Common myeloid progenitor, CD34-positive (primary cell): Measurements from ENCODE around the gene CLEC16A.
A peak's percentile ranks its signal among the peaks of the same experiment; 100 is the strongest.

Experiments
- CTCF ChIA-PET: fragments of 350-600 bp; sonication (Branson Sonifier 250); formaldehyde crosslinking; loops from one replicate; lab custom pipeline; 2021; ENCODE audit warnings: antibody characterized with exemption; lab: Charles Lee
- POLR2A ChIA-PET: fragments of 350-600 bp; sonication (Branson Sonifier 250); formaldehyde crosslinking; loops from one replicate; lab custom pipeline; 2021; ENCODE audit warnings: antibody characterized with exemption; lab: Charles Lee
- DNase-seq, 3 donors: peaks; one replicate each; pipeline versions ENCODE4 v3.0.0 to v3.0.0-alpha.2; 2013
- H3K27ac ChIP-seq, 2 experiments: 1 replicate in 1 of 2; 2 replicates in 1 of 2; pipeline ENCODE4 v1.7.0; 2013; ENCODE audit warnings: inconsistent platforms in 2 of 2, low read length in 2 of 2, mild to moderate bottlenecking in 2 of 2, low read depth in 1 of 2, moderate library complexity in 1 of 2; ENCODE audit not compliant: severe bottlenecking in 2 of 2, insufficient read depth in 1 of 2, poor library complexity in 1 of 2
- H3K27me3 ChIP-seq, 5 experiments: replicated peaks in 2 of 5; 1 replicate in 3 of 5; 2 replicates in 2 of 5; pipeline versions ENCODE4 v1.6.1 to v1.7.0; 2013; ENCODE audit warnings: low read length in 4 of 5, mild to moderate bottlenecking in 2 of 5, moderate library complexity in 2 of 5, inconsistent platforms in 1 of 5; ENCODE audit not compliant: insufficient read depth in 5 of 5, control insufficient read depth in 4 of 5
- H3K36me3 ChIP-seq, 4 experiments: 1 replicate in 2 of 4; 2 replicates in 2 of 4; pipeline versions ENCODE4 v1.6.1 to v1.7.0; 2013; ENCODE audit warnings: low read length in 3 of 4, control low read depth in 1 of 4, mild to moderate bottlenecking in 1 of 4; ENCODE audit not compliant: control insufficient read depth in 4 of 4, insufficient read depth in 4 of 4
- H3K4me1 ChIP-seq, 4 experiments: 1 replicate in 3 of 4; 2 replicates in 1 of 4; pipeline versions ENCODE4 v1.6.1 to v1.7.1; 2013; ENCODE audit warnings: low read length in 3 of 4, mild to moderate bottlenecking in 3 of 4, control low read depth in 1 of 4, inconsistent platforms in 1 of 4, moderate library complexity in 1 of 4; ENCODE audit not compliant: control insufficient read depth in 4 of 4, insufficient read depth in 4 of 4; ENCODE audit errors: control extremely low read depth in 1 of 4
- H3K4me3 ChIP-seq, 7 experiments: 1 replicate in 4 of 7; 2 replicates in 3 of 7; pipeline versions ENCODE4 v1.5.1 to v1.7.0; 2013; ENCODE audit warnings: mild to moderate bottlenecking in 7 of 7, low read length in 6 of 7, moderate library complexity in 6 of 7, inconsistent platforms in 2 of 7, low read depth in 2 of 7, control low read depth in 1 of 7; ENCODE audit not compliant: insufficient read depth in 4 of 7, control insufficient read depth in 1 of 7; ENCODE audit errors: extremely low read depth in 1 of 7
- H3K9me3 ChIP-seq, 5 experiments: 1 replicate in 4 of 5; 2 replicates in 1 of 5; pipeline versions ENCODE4 v1.6.1 to v1.7.1; 2013; ENCODE audit warnings: low read length in 4 of 5, mild to moderate bottlenecking in 2 of 5, inconsistent platforms in 1 of 5, low read depth in 1 of 5, moderate library complexity in 1 of 5; ENCODE audit not compliant: control insufficient read depth in 4 of 5, insufficient read depth in 2 of 5; ENCODE audit errors: control extremely low read depth in 1 of 5
- WGBS: methylation state at CpG from one replicate; pipeline ENCODE4 v1.1.5; 2013; ENCODE audit not compliant: insufficient coverage; 5-methylcytosine and 5-hydroxymethylcytosine counted together

CLEC16A gene

DNA sequence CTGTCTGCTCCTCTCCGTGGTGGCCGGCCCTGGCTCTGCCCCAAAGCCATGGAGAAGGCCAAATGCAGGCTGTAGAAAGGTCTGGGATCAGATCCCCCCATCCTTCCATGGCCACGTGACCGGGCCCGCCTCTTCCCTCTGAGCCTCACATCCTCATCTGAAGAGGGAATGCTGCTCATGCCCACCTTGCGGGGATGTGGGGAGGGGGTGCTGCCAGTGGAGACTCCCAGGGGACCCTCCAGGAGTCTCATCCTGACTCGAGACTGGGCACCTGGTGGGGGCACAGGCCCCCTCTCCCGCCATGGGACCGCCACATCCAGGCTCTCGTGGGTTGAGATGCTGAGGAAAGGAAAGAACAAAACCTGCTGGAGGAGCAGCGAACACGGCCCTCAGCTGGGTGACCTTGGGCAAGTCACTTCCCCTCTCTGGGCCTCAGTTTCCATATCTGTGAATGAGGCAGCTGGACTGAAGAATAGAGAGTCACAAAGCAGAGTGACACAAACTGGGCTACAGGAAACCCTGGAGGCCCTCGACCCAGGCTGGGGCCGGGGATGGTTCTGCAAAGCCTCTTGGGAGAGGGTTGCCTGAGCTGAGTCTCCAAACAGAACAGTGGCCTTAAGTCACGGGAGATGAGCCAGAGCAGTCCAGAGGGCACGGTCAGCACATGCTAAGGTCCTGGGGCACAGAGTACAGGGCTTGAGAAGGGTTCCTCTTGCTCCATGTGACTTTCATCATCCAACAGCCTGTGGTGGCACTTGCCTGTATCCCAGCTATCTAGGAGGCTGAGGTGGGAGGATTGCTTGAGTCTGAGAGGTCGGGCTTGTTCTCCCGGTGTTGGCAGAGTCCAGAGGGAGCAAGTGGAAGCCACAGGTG lies 281.5 kb downstream of the CLEC16A start:
- Histone ChIP-seq H3K9me3 (no peaks in the 10 kb centered on the region), H3K36me3 (no peaks in the 10 kb centered on the region), H3K4me3 (peak overlapping the region in 1 of 7 experiments; percentile 48), H3K27ac (no peak overlapping the region), H3K4me1 (peaks cover 0 to 52% (median 28%) of the 10 kb centered on the region in 4 experiments), H3K27me3 (no peaks in the 10 kb centered on the region)
- no peak for DNase-seq
- 77% methylated on average over 15 of the region's 18 CpGs for WGBS
- ChIA-PET POLR2A (interaction anchor here (1.1 kb wide), 1 partner anchor 30 kb away, joined by 3 read pairs; the partner anchor contains the start of gene SOCS1), CTCF (interaction anchor here (0.6 to 1.2 kb wide), 3 partner anchors 10 to 246 kb away, joined by 3 read pairs; no protein-coding TSS in a partner anchor)

DNA sequence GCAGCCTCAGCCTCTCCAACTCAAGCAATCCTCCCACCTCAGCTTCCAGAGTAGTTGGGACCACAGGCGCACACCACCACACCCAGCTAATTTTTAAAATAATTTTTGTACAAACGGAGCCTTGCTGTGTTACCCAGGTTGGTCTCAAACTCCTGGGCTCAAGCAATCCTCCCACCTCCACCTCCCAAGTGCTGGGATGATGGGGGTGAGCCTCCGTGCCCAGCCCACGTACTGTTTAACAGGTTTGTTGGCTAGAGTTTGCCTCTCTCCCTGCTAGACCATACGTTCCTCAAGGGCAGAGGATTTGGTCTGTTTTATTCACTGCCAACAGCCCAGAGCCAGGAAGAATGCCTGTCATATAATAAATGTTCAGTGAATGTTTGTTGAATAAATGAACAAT lies 285.1 kb downstream of the CLEC16A start:
- Histone ChIP-seq H3K9me3 (no peaks in the 10 kb centered on the region), H3K27me3 (no peaks in the 10 kb centered on the region), H3K4me3 (no peak overlapping the region), H3K4me1 (peaks cover 0 to 70% (median 45%) of the 10 kb centered on the region in 4 experiments), H3K36me3 (no peaks in the 10 kb centered on the region), H3K27ac (no peak overlapping the region)
- ChIA-PET POLR2A (no interaction called here), CTCF (interaction anchor here (1.1 to 1.3 kb wide), 2 partner anchors 24 to 26 kb away, joined by 3 to 4 read pairs; partner anchors contain the start of gene SOCS1)
- DNase-seq = no peak
- 95% methylated on average over 3 of the region's 5 CpGs for WGBS

DNA sequence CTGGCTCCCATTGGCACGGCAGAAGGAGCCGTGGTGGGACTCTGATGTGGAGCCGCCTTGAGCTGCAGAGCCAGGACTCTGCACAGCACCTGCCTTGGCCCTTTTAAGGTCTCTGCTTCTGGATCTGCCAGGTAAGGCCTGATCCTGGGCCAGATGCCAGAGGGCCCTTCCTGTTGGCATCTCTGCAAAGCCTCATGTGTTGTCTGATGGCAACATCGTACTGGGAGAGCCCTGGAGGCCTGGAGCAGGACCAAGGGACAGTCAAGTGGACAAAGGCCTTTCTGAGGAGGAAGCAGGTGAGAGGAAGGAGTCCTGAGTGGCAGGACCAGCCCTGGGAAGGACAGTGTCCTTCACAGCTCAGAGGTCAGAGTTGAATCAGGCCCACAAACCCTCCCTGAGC lies 285.5 kb downstream of the CLEC16A start:
- Histone ChIP-seq H3K9me3 (no peaks in the 10 kb centered on the region), H3K4me3 (no peak overlapping the region), H3K27ac (no peak overlapping the region), H3K4me1 (peaks cover 0 to 70% (median 42%) of the 10 kb centered on the region in 4 experiments), H3K27me3 (no peaks in the 10 kb centered on the region), H3K36me3 (no peaks in the 10 kb centered on the region)
- ChIA-PET POLR2A (no interaction called here), CTCF (interaction anchor here (0.6 to 1.3 kb wide), 3 partner anchors 14 to 26 kb away, joined by 3 to 4 read pairs (median 3); partner anchors contain the start of gene SOCS1)
- 92% methylated on average over 4 of the region's 4 CpGs for WGBS
- DNase-seq = no peak

DNA sequence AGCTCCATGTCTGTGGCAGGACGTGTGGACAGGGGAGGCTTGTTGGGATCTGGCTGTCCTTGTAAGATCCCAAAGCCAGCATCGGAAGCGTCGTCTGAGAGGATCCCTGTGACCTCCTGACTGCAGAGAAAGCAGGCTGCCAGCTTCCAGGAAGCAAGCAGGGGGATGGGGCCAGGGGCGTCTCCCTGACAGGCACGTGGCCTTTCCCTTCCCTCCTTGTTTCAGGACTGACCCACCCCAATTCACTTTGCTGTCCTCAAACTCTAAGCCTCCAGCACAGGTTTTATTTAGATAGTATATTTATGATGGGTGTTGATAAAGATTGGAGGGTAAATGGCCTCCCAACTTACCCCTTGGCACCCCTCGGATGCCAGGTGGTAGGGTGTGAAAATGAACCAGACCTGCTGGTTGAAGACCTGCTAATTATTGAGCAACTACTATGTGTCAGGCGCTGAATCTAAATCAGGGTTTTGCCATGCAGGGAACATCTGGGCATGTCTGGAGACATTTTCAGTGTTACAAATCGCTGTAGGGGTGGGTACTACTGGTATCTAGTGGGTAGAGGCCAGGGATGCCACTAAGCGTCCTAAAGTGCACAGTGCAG lies 287.1 kb downstream of the CLEC16A start:
- ChIA-PET POLR2A (no interaction called here), CTCF (no interaction called here)
- no peak overlapping the region for H3K27ac ChIP-seq

More for the DNA sequence above, 287.1 kb downstream of the CLEC16A start:
- no peaks in the 10 kb centered on the region for H3K36me3 ChIP-seq
- H3K9me3 ChIP-seq = no peaks in the 10 kb centered on the region
- DNase-seq = no peak
- no peaks in the 10 kb centered on the region for H3K27me3 ChIP-seq
- WGBS = 96% methylated on average over 6 of the region's 10 CpGs
- no peak overlapping the region for H3K4me3 ChIP-seq
- peaks cover 4 to 69% (median 42%) of the 10 kb centered on the region in 4 experiments for H3K4me1 ChIP-seq
